HepG2 (cell line): ENCODE results near the gene OR2F1. TPM values are rescaled to one million over a fixed set of nuclear protein-coding genes. Genes with fewer than 3 reads are reported as not detected.

Experiments used
- ADNP ChIP-seq: sonication (generic); formaldehyde crosslinking; IDR thresholded peaks from 2 replicates; pipeline ENCODE4 v1.4.0; 2020; ENCODE audit warnings: missing genetic modification reagents
- CREB1 ChIP-seq, 2 experiments: fragments of 450-650 bp in 1 of 2; IDR thresholded peaks; 2 replicates each; pipeline ENCODE4 v1.6.1; 2016 to 2017; ENCODE audit warnings: control low read depth in 1 of 2, mild to moderate bottlenecking in 1 of 2, missing compliant biosample characterization in 1 of 2, missing genetic modification characterization in 1 of 2
- DMAP1 ChIP-seq: IDR thresholded peaks from 2 replicates; pipeline ENCODE4 v1.6.1; 2016
- EP300 ChIP-seq, 3 experiments: sonication (generic) in 1 of 3; formaldehyde crosslinking in 1 of 3; IDR thresholded peaks; 2 replicates each; pipeline versions ENCODE4 v1.5.1 to v1.6.1; 2011 to 2020; ENCODE audit warnings: low read depth in 2 of 3, low read length in 2 of 3, borderline replicate concordance in 1 of 3, improper control_type of control experiment in 1 of 3, mild to moderate bottlenecking in 1 of 3, missing genetic modification reagents in 1 of 3, moderate library complexity in 1 of 3
- GATAD2A ChIP-seq: IDR thresholded peaks from 2 replicates; pipeline ENCODE4 v1.6.1; 2016
- HNF1A ChIP-seq, 2 experiments: sonication (generic) in 1 of 2; formaldehyde crosslinking in 1 of 2; IDR thresholded peaks; 2 replicates each; pipeline versions ENCODE4 v1.4.0 to v1.6.1; 2016 to 2020; ENCODE audit warnings: borderline replicate concordance in 1 of 2, low read depth in 1 of 2, mild to moderate bottlenecking in 1 of 2, missing genetic modification reagents in 1 of 2
- KLF15 ChIP-seq: sonication (generic); formaldehyde crosslinking; IDR thresholded peaks from 2 replicates; pipeline ENCODE4 v1.8.1; 2023; ENCODE audit warnings: borderline replicate concordance, mild to moderate bottlenecking, inconsistent platforms, missing genetic modification reagents, mixed read lengths
- MIER3 ChIP-seq: IDR thresholded peaks from 2 replicates; pipeline ENCODE4 v1.6.1; 2016; ENCODE audit warnings: missing compliant biosample characterization, borderline replicate concordance
- NR2F6 ChIP-seq, 2 experiments: IDR thresholded peaks; 2 replicates each; pipeline ENCODE4 v1.6.1; 2016; ENCODE audit warnings: antibody characterized with exemption in 1 of 2, mild to moderate bottlenecking in 1 of 2
- ONECUT2 ChIP-seq: sonication (generic); formaldehyde crosslinking; IDR thresholded peaks from 2 replicates; pipeline ENCODE4 v1.4.0; 2020; ENCODE audit warnings: missing genetic modification reagents
- PAX8 ChIP-seq: sonication (generic); formaldehyde crosslinking; IDR thresholded peaks from 2 replicates; pipeline ENCODE4 v1.8.0; 2022; ENCODE audit warnings: mild to moderate bottlenecking, missing genetic modification reagents, borderline replicate concordance
- PBX2 ChIP-seq: IDR thresholded peaks from 2 replicates; pipeline ENCODE4 v1.6.1; 2016; ENCODE audit warnings: control low read depth
- RNF2 ChIP-seq: fragments of 450-650 bp; conservative IDR thresholded peaks from 2 replicates; pipeline ENCODE4 v1.6.1; 2016; ENCODE audit warnings: low read depth
- SRSF1 ChIP-seq: fragments of 200-400 bp; formaldehyde crosslinking; optimal IDR thresholded peaks from 2 replicates; pipeline ENCODE3; 2017; ENCODE audit warnings: mild to moderate bottlenecking, low read depth, low read length, moderate library complexity
- THYN1 ChIP-seq: sonication (generic); formaldehyde crosslinking; IDR thresholded peaks from 2 replicates; pipeline ENCODE4 v1.8.1; 2023; ENCODE audit warnings: low read depth, mild to moderate bottlenecking, moderate library complexity, missing genetic modification reagents, borderline replicate concordance
- ZBTB38 ChIP-seq: sonication (generic); formaldehyde crosslinking; IDR thresholded peaks from 2 replicates; pipeline ENCODE4 v1.5.1; 2020; ENCODE audit warnings: mild to moderate bottlenecking, missing genetic modification reagents
- ZKSCAN1 ChIP-seq: fragments of 150-350 bp; IDR thresholded peaks from 2 replicates; pipeline ENCODE4 v1.6.1; 2014; ENCODE audit warnings: low read length
- ZNF282 ChIP-seq: fragments of 450-650 bp; IDR thresholded peaks from 2 replicates; pipeline ENCODE4 v1.6.1; 2018; ENCODE audit not compliant: partially characterized antibody
- ZNF431 ChIP-seq: sonication (generic); formaldehyde crosslinking; IDR thresholded peaks from 2 replicates; pipeline ENCODE4 v1.9.0; 2022; ENCODE audit warnings: missing genetic modification reagents, low read depth, mild to moderate bottlenecking, borderline replicate concordance
- ZNF615 ChIP-seq: sonication (generic); formaldehyde crosslinking; IDR thresholded peaks from 2 replicates; pipeline ENCODE4 v1.5.0; 2020; ENCODE audit warnings: mild to moderate bottlenecking, missing genetic modification reagents, borderline replicate concordance
- ZNF704 ChIP-seq: sonication (generic); formaldehyde crosslinking; IDR thresholded peaks from 2 replicates; pipeline ENCODE4 v1.8.1; 2023; ENCODE audit warnings: mild to moderate bottlenecking, inconsistent platforms, moderate library complexity, missing genetic modification reagents, borderline replicate concordance
- ZNF773 ChIP-seq: sonication (generic); formaldehyde crosslinking; IDR thresholded peaks from 2 replicates; pipeline ENCODE4 v1.4.0; 2020; ENCODE audit warnings: missing genetic modification reagents, borderline replicate concordance
- ZNF784 ChIP-seq: sonication (generic); formaldehyde crosslinking; IDR thresholded peaks from 2 replicates; pipeline ENCODE4 v1.5.1; 2020; ENCODE audit warnings: missing genetic modification reagents, mild to moderate bottlenecking, borderline replicate concordance
- polyA plus RNA-seq, 8 experiments: library from polyadenylated mRNA; depleted of rRNA in 3 of 8; stranded (reverse) in 7 of 8; unstranded in 1 of 8; fragments of >200 nt; fragmentation: Illumina TruSeq in 4 of 8; extraction: Trizol in 4 of 8; gene quantifications; 2 replicates each; pipeline versions ENCODE4 v1.2.1 to v1.2.3, GENCODE V29; 2011 to 2016; ENCODE audit warnings: low read depth in 4 of 8, missing spikeins in 1 of 8, mixed read lengths in 1 of 8; ENCODE audit not compliant: insufficient read depth in 1 of 8
- total RNA-seq, 5 experiments: library from RNA; depleted of rRNA; stranded (reverse); fragments of >200 nt; fragmentation: Illumina TruSeq; extraction: Trizol; gene quantifications; 2 replicates each; pipeline ENCODE4 v1.2.3, GENCODE V29; 2016; ENCODE audit warnings: low read depth in 1 of 5

Gene OR2F1
- total and polyA plus RNA-seq, 2 of the 13 experiments (the other 11 are each of a cell fraction or from before 2014, with no cell fraction given) = 0.36 to 1.5 TPM

- TF ChIP-seq RNF2 = no peak
- TF ChIP-seq CREB1 (IDR thresholded peaks at IDR 0.05) = no peak
- peak; percentile 77 for TF ChIP-seq CREB1 (CRISPR knock-in tag; IDR thresholded peaks at IDR 0.05)
- TF ChIP-seq MIER3 (CRISPR knock-in tag) = peak; percentile 90; the same call in 1 of the 2 replicates
- TF ChIP-seq GATAD2A (CRISPR knock-in tag) = peak; percentile 98
- TF ChIP-seq HNF1A (IDR thresholded peaks at IDR 0.05; ENCODE audit: low read depth) = peak; percentile 51
- TF ChIP-seq HNF1A (CRISPR knock-in tag; IDR thresholded peaks at IDR 0.05; ENCODE audit: borderline replicate concordance) = peak; percentile 74; the same call in 1 of the 2 replicates
- TF ChIP-seq SRSF1 = no peak
- peak; percentile 47; the same call in 1 of the 2 replicates for TF ChIP-seq ZKSCAN1
- no peak for TF ChIP-seq PAX8 (CRISPR knock-in tag)
- TF ChIP-seq ADNP = no peak
- TF ChIP-seq ZNF431 (CRISPR knock-in tag) = no peak; the same call in 1 of the 2 replicates
- TF ChIP-seq ZNF615 (CRISPR knock-in tag) = no peak
- no peak for TF ChIP-seq ZNF784 (CRISPR knock-in tag)
- TF ChIP-seq EP300 (IDR thresholded peaks at IDR 0.05; ENCODE audit: low read depth in 2 of 2, low read length in 2 of 2) = peak; percentile 93 to 95
- peak; percentile 90 for TF ChIP-seq EP300 (CRISPR knock-in tag; IDR thresholded peaks at IDR 0.05; ENCODE audit: borderline replicate concordance)
- no peak; the same call in 1 of the 2 replicates for TF ChIP-seq ONECUT2 (CRISPR knock-in tag)
- no peak; the same call in 1 of the 2 replicates for TF ChIP-seq PBX2 (CRISPR knock-in tag)
- peak; percentile 93 for TF ChIP-seq NR2F6 (IDR thresholded peaks at IDR 0.05)
- peak; percentile 97 for TF ChIP-seq NR2F6 (CRISPR knock-in tag; IDR thresholded peaks at IDR 0.05)
- peak; percentile 74; the same call in 1 of the 2 replicates for TF ChIP-seq DMAP1 (CRISPR knock-in tag)
- no peak for TF ChIP-seq ZNF282
- no peak for TF ChIP-seq ZBTB38 (CRISPR knock-in tag)
- TF ChIP-seq KLF15 (CRISPR knock-in tag) = no peak
- no peak for TF ChIP-seq ZNF704
- TF ChIP-seq ZNF773 (CRISPR knock-in tag) = no peak
- TF ChIP-seq THYN1 (CRISPR knock-in tag) = no peak
These were observed 47.7 kb upstream of the OR2F1 start (continued) for GRCh38 chr7:143906895-143907294.
